Endometrium (tissue), 2 donors: ENCODE measurements around the gene DIPK1B.

Experiments
- FAIRE-seq: peaks from 2 replicates; lab custom pipeline; 2012; peaks lifted over from hg19 to GRCh38; lab: Jason Lieb, UNC
- donor health status: control.
- donor health status: control.

The DIPK1B gene

DNA sequence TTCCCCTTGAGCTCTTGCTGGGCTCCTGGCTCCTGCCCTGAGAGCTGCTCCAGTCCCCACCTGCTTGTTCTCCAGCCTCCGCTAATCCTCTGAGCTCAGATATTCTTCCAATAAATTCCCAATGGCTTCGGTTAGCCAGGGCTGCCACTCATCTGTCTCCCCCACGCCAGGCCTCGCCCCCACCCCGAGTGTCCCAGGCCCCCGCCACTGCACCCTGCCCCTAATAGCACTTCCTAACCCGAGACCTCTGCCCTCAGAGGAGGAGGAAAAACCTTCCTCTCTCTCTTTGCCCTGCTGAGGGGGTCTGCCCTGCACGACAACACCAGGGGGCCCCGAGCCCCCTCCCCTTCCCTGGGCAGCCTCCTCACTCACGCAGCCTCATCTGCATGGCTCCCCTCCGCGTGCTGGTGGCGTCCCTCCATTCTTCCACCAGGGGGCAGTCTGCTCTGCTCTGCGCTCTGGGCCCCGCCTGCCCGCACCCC, 57.4 kb downstream of the DIPK1B start:
- FAIRE-seq: no peak

DNA sequence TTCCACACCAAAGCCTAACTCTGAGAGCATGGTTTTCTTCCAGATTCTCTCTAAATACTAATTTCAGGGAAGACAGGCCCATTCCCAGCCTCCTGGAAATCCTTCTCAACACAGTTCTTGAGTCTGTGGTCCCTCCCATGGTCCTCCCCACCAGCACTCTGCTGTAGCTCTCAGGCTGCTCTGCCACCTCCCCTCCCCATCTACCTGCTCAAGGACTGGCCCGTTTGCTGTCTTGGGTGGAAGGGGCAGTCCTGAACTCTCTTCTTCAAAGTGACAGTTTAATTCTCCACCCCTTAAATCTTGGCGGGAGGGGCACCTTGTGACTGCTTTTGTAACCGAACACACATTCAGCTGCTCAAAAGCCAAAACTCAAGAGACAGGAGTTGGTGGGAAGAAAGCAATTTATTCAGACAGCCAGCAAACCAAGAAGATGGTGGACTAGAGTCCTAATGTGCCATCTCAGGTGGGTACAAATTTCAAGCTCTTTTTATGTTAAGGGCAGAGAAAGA, 59.6 kb downstream of the DIPK1B start:
- no peak for FAIRE-seq

DNA sequence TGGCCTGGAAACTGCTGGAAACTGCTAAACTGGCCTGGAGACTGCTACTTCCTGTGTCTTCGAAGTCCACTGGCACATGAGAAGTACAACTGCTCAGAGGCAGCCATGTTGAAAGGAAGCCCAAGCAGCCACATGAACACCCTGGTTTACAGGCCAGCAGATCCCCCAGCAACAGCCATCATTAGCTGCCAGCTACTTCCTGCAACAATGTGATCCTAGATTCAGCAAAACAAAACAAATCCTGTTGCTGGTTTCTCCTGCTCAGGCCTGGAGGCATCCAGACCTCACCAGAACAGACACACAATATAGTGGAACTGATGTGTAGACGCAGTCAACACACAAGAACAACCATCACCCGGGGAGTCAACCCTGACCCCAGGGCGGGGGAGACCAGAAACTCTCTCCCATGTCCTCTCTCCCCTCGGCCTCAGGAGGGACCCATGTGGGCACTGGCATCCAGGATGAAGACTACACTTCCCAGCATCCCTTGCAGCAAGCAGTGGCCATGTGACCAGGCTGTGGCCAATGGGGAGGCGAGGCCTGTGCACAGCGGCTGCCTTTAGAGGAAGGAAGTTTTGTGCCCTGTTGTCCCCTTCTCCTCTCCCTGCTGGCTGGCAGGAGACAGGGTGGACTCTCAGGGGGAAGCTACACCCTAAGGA, 61.1 kb downstream of the DIPK1B start:
- FAIRE-seq: no peak
